HCT116 (cell line): ENCODE results near the gene SPATA33. TPM values are rescaled to one million over a fixed set of nuclear protein-coding genes. Genes with fewer than 3 reads are reported as not detected.
"Not testable (repeated sequence)": the region's sequence is repeated elsewhere in the genome, so short reads cannot be mapped to it uniquely, and the experiment has no call there.

Experiments
- ATAC-seq: fragments of 200-7000 bp; cut with Tn5 transposase; 2 replicates; pipeline ENCODE4 v1.9.1; 2020; ENCODE audit warnings: mild to moderate bottlenecking, moderate library complexity
- BruUV-seq: library from RNA; stranded (reverse); fragments of 400-500 nt; replicated peaks from 2 replicates; lab custom pipeline; 2021; lab: Mats Ljungman, UMichigan
- CTCF ChIA-PET: fragments of 300-600 bp; sonication (Branson Sonifier 250); formaldehyde crosslinking; loops from one replicate; lab custom pipeline; 2021; ENCODE audit warnings: antibody characterized with exemption; lab: Charles Lee
- POLR2A ChIA-PET: fragments of 300-600, 350-600 bp; sonication (Branson Sonifier 250); formaldehyde crosslinking; loops from one replicate; lab custom pipeline; 2021; ENCODE audit warnings: antibody characterized with exemption; lab: Charles Lee
- RAD21 ChIA-PET, 2 experiments: fragments of 300-600 bp; sonication (Branson Sonifier 250); formaldehyde crosslinking; loops; one replicate each; lab custom pipeline; 2023; ENCODE audit warnings: low total read pairs in 2 of 2; ENCODE audit not compliant: uncharacterized antibody in 2 of 2, unreplicated experiment in 2 of 2, low non-redundant PET in 1 of 2; lab: Charles Lee
- DNase-seq: peaks from one replicate; pipeline ENCODE4 v3.0.0-alpha.2; 2010; ENCODE audit warnings: low read depth, low spot score
- H2AFZ ChIP-seq: fragments of 200-600 bp; shearing (Covaris generic), sonication (generic); 2 replicates; pipeline ENCODE4 v1.6.1; 2017; ENCODE audit warnings: low read depth, mixed run types, mixed read lengths, antibody characterized with exemption, low read length; ENCODE audit not compliant: poor library complexity, severe bottlenecking
- H3K27ac ChIP-seq: 2 replicates; pipeline ENCODE4 v1.5.1; 2012; ENCODE audit warnings: low read depth, low read length
- H3K27me3 ChIP-seq: fragments of 200-600 bp; sonication (generic); 2 replicates; pipeline ENCODE4 v1.6.1; 2016; ENCODE audit warnings: mixed run types, low read length, mixed read lengths; ENCODE audit not compliant: insufficient read depth
- H3K36me3 ChIP-seq, 2 experiments: fragments of 200-500 bp in 1 of 2; fragments of 200-600 bp in 1 of 2; sonication (Bioruptor generic) in 1 of 2; sonication (generic) in 1 of 2; 2 replicates each; pipeline versions ENCODE4 v1.5.1 to v1.6.1; 2014 to 2016; ENCODE audit warnings: low read length in 2 of 2, inconsistent platforms in 1 of 2, mixed read lengths in 1 of 2, mixed run types in 1 of 2; ENCODE audit not compliant: insufficient read depth in 2 of 2, control insufficient read depth in 1 of 2
- H3K4me1 ChIP-seq, 2 experiments: fragments of 200-600 bp in 1 of 2; sonication (generic) in 1 of 2; 2 replicates each; pipeline versions ENCODE4 v1.5.1 to v1.6.1; 2012 to 2017; ENCODE audit warnings: low read length in 2 of 2, inconsistent platforms in 1 of 2, mild to moderate bottlenecking in 1 of 2, mixed read lengths in 1 of 2, mixed run types in 1 of 2, moderate library complexity in 1 of 2; ENCODE audit not compliant: insufficient read depth in 2 of 2, control insufficient read depth in 1 of 2
- H3K4me2 ChIP-seq: fragments of 200-600 bp; sonication (generic); 2 replicates; pipeline ENCODE4 v1.6.1; 2017; ENCODE audit warnings: mixed run types, low read length, mixed read lengths
- H3K4me3 ChIP-seq, 2 experiments: fragments of 200-600 bp in 1 of 2; sonication (generic) in 1 of 2; replicated peaks in 1 of 2; 2 replicates each; pipeline ENCODE4 v1.5.1; 2011 to 2016; ENCODE audit warnings: low read length in 2 of 2, control low read depth in 1 of 2, low read depth in 1 of 2, mild to moderate bottlenecking in 1 of 2, mixed read lengths in 1 of 2, mixed run types in 1 of 2
- H3K79me2 ChIP-seq: fragments of 200-600 bp; sonication (generic); 2 replicates; pipeline ENCODE4 v1.6.1; 2017; ENCODE audit warnings: mild to moderate bottlenecking, mixed run types, low read length, moderate library complexity, mixed read lengths; ENCODE audit not compliant: insufficient read depth
- H3K9ac ChIP-seq: fragments of 200-600 bp; sonication (generic); 2 replicates; pipeline ENCODE4 v1.6.1; 2016; ENCODE audit warnings: low read length, mixed read lengths
- H3K9me2 ChIP-seq: fragments of 200-600 bp; sonication (generic), shearing (Covaris generic); 2 replicates; pipeline ENCODE4 v1.6.1; 2017; ENCODE audit warnings: mixed run types, mild to moderate bottlenecking, moderate library complexity; ENCODE audit not compliant: insufficient read depth
- H3K9me3 ChIP-seq, 2 experiments: fragments of 200-500 bp in 1 of 2; fragments of 200-600 bp in 1 of 2; sonication (Bioruptor generic) in 1 of 2; sonication (generic) in 1 of 2; 2 replicates each; pipeline ENCODE4 v1.6.1; 2014 to 2017; ENCODE audit warnings: low read length in 2 of 2, mixed read lengths in 2 of 2, inconsistent platforms in 1 of 2, low read depth in 1 of 2, mild to moderate bottlenecking in 1 of 2, mixed run types in 1 of 2, moderate library complexity in 1 of 2; ENCODE audit not compliant: control insufficient read depth in 1 of 2, insufficient read depth in 1 of 2
- H4K20me1 ChIP-seq: fragments of 200-600 bp; sonication (generic), shearing (Covaris generic); 2 replicates; pipeline ENCODE4 v1.6.1; 2017; ENCODE audit warnings: mixed run types, mild to moderate bottlenecking, moderate library complexity; ENCODE audit not compliant: insufficient read depth
- POLR2AphosphoS5 ChIP-seq: IDR thresholded peaks from 2 replicates; pipeline ENCODE4 v1.6.1; 2011; ENCODE audit warnings: mild to moderate bottlenecking, low read depth, low read length, moderate library complexity
- YY1 ChIP-seq: IDR thresholded peaks from 2 replicates; pipeline ENCODE4 v1.6.1; 2011; ENCODE audit warnings: low read length, low read depth, moderate library complexity, mild to moderate bottlenecking; ENCODE audit not compliant: insufficient replicate concordance; ENCODE audit errors: extremely low read depth
- ZNF274 ChIP-seq: fragments of 200-500 bp; sonication (Bioruptor generic); IDR thresholded peaks from 2 replicates; pipeline ENCODE4 v1.6.1; 2014; ENCODE audit warnings: mild to moderate bottlenecking, low read depth, low read length, inconsistent platforms
- intact Hi-C: fragments of 100-400 bp; cut with micrococcal nuclease; formaldehyde crosslinking; loops from 2 replicates; pipeline ENCODE4 v1.10.0; 2022
- total RNA-seq: library from RNA; stranded (reverse); gene quantifications from one replicate; pipeline ENCODE4 v1.2.1, GENCODE V29; 2021; ENCODE audit not compliant: unreplicated experiment
- TF ChIP-seq, protein P1 (sequence below): IDR thresholded peaks from 2 replicates; pipeline ENCODE4 v1.6.1; 2012

SPATA33 gene
- total RNA-seq, 1 experiment from 2014 or later: 24.9 TPM

DNA sequence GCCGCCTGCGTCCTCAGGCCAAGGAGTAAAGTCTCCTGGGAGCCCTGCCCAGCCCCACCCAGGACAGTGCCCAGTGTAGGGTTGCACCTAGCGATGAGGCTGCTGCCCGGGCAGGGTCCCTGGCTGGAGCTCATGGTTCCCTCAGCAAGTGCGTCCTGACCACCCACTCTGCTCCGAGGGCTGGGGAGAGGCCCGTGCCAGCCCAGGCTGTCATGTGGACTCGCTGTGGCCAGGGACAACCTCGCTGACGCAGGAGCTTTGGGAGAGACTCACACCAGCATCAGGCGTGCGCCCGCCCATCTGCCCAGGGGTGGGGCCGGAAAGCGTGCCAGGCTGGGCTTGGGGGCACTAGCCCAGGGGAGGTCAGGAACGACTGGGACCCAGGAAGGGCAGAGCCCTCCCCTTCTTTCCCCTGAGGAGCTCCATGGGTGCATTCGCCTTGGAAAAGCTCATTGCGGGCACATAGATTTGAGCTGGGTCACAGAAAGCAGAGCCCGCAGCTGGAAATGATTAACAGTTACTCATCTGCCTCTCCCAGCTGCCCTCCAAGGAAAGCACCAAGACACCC is 24.5 kb upstream of the SPATA33 start:
- H3K9me3 ChIP-seq: peaks cover 0 to 8% of the 10 kb centered on the region in 2 experiments; a peak in 1 of 4 replicates
- H4K20me1 ChIP-seq: no peaks in the 10 kb centered on the region
- no peaks in the 10 kb centered on the region for H3K9me2 ChIP-seq
- RAD21 ChIA-PET: interaction anchor here in 1 of 2 experiments (0.5 to 0.6 kb wide), 2 partner anchors 20 to 38 kb away, joined by 3 to 4 read pairs; no protein-coding TSS in a partner anchor
- H3K36me3 ChIP-seq: no peaks in the 10 kb centered on the region
- TF ChIP-seq YY1: peak; percentile 5
- no peak for TF ChIP-seq ZNF274
- peak; percentile 36; the same call in 1 of the 2 replicates for TF ChIP-seq POLR2AphosphoS5
- TF ChIP-seq, protein P1, sequence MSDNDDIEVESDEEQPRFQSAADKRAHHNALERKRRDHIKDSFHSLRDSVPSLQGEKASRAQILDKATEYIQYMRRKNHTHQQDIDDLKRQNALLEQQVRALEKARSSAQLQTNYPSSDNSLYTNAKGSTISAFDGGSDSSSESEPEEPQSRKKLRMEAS: peak; percentile 83
- TF ChIP-seq, all 23 proteins: peak for 3
- Histone ChIP-seq H3K27ac (no peak overlapping the region; the same call in 1 of the 2 replicates), H3K9ac (peak overlapping the region; percentile 28), H3K4me3 (peak overlapping the region; percentile 24 to 41), H3K4me1 (peaks cover 13 to 22% of the 10 kb centered on the region in 2 experiments), H2AFZ (no peak overlapping the region), H3K27me3 (peaks cover 17% of the 10 kb centered on the region), H3K4me2 (peak overlapping the region; percentile 73), H3K79me2 (no peaks in the 10 kb centered on the region)
- DNase-seq (peak; percentile 21), ATAC-seq (peak; percentile 81)
- intact Hi-C loops: no loop called here
- ChIA-PET POLR2A (interaction anchor here (1.1 to 1.4 kb wide), 2 partner anchors 24 to 67 kb away, joined by 3 to 4 read pairs; no protein-coding TSS in a partner anchor), CTCF (interaction anchor here (0.9 to 2.3 kb wide), 3 partner anchors 18 to 68 kb away, joined by 5 to 16 read pairs (median 5); no protein-coding TSS in a partner anchor)
- BruUV-seq: no TSS peak

DNA sequence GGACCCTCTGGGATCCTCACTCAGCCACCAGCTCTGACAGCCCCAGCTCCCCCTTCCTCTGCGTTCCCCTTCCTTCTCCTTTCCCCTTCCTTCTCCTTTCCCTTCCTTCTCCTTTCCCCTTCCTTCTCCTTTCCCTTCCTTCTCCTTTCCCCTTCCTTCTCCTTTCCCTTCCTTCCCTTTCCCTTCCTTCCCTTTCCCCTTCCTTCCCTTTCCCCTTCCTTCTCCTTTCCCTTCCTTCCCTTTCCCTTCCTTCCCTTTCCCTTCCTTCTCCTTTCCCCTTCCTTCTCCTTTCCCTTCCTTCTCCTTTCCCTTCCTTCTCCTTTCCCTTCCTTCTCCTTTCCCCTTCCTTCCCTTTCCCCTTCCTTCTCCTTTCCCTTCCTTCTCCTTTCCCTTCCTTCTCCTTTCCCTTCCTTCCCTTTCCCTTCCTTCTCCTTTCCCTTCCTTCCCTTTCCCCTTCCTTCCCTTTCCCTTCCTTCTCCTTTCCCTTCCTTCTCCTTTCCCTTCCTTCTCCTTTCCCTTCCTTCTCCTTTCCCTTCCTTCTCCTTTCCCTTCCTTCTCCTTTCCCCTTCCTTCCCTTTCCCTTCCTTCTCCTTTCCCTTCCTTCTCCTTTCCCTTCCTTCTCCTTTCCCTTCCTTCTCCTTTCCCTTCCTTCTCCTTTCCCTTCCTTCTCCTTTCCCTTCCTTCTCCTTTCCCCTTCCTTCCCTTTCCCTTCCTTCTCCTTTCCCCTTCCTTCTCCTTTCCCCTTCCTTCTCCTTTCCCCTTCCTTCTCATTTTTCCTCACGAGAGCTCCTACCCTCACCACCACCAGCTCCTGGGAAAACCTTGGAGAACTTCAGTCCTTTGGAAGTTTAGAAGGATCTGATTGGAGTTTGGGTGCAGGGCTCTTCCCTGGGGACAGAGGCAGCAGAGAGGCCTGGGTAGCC is 22.9 kb upstream of the SPATA33 start:
- H3K9me2 ChIP-seq, H3K9ac ChIP-seq, intact Hi-C loops, POLR2A ChIA-PET, H2AFZ ChIP-seq, H3K4me2 ChIP-seq, H3K79me2 ChIP-seq, H3K4me3 ChIP-seq, BruUV-seq, ATAC-seq, H3K9me3 ChIP-seq, DNase-seq, H3K27ac ChIP-seq, RAD21 ChIA-PET, H4K20me1 ChIP-seq, H3K36me3 ChIP-seq: not testable (repeated sequence)
- CTCF ChIA-PET: interaction anchor here (1.2 to 1.9 kb wide), 2 partner anchors 66 to 70 kb away, joined by 3 to 5 read pairs; no protein-coding TSS in a partner anchor
- Histone ChIP-seq H3K4me1 (peaks cover 13 to 22% of the 10 kb centered on the region in 2 experiments), H3K27me3 (peaks cover 17% of the 10 kb centered on the region)
